Pulmonary artery endothelial cell (primary cell): ENCODE data around the gene PAGR1. TPM values are rescaled to one million over a fixed set of nuclear protein-coding genes. Genes with fewer than 3 reads are reported as not detected.
"Not testable (repeated sequence)": the region's sequence is repeated elsewhere in the genome, so short reads cannot be mapped to it uniquely, and the experiment has no call there.

ENCODE experiments used
- DNase-seq: peaks from one replicate; pipeline ENCODE4 v3.0.0-alpha.2; 2011; ENCODE audit warnings: low read depth, low spot score
- total RNA-seq: library from RNA; depleted of rRNA; stranded (reverse); fragments of >200 nt; gene quantifications from 2 replicates; pipeline ENCODE4 v1.2.3, GENCODE V29; 2014

Gene PAGR1
- 17.4 and 26.1 TPM in 2 replicates for total RNA-seq

- peak; percentile 99 for DNase-seq
These were observed at the start of gene PAGR1 for GRCh38 chr16:29815793-29816693. Gene PAGR1 (plus strand): TSS chr16:29816152. CDS start chr16:29816526, 374 bp downstream.

GRCh38 chr16:29766571-29766970 is 49.4 kb upstream of the PAGR1 start:
- no peak for DNase-seq

GRCh38 chr16:29767062-29767461 is 48.9 kb upstream of the PAGR1 start:
- DNase-seq = no peak

GRCh38 chr16:29769507-29769906 is 46.4 kb upstream of the PAGR1 start:
- no peak for DNase-seq

- no peak for DNase-seq
These were observed 45.6 kb upstream of the PAGR1 start for GRCh38 chr16:29770250-29770929.

GRCh38 chr16:29772330-29772729 is 43.6 kb upstream of the PAGR1 start:
- DNase-seq = not testable (repeated sequence)

- DNase-seq = no peak
These were observed 41.2 kb upstream of the PAGR1 start for GRCh38 chr16:29774730-29775129.

GRCh38 chr16:29775742-29776408 is 40.1 kb upstream of the PAGR1 start:
- no peak for DNase-seq

GRCh38 chr16:29777576-29778350 is 38.2 kb upstream of the PAGR1 start, which contains the start of gene ZG16:
Gene ZG16 (plus strand): TSS chr16:29778256. CDS start chr16:29779267, 1,011 bp downstream.
- DNase-seq = no peak

GRCh38 chr16:29779474-29779873 is 36.5 kb upstream of the PAGR1 start:
- no peak for DNase-seq

- DNase-seq = not testable (repeated sequence)
These were observed 32.6 kb upstream of the PAGR1 start for GRCh38 chr16:29783094-29783953.

GRCh38 chr16:29784157-29784556 is 31.8 kb upstream of the PAGR1 start:
- no peak for DNase-seq

- DNase-seq = no peak
These were observed 31.0 kb upstream of the PAGR1 start for GRCh38 chr16:29784901-29785500.

- DNase-seq = not testable (repeated sequence)
These were observed 28.8 kb upstream of the PAGR1 start for GRCh38 chr16:29787155-29787554.

GRCh38 chr16:29789775-29790182 is 26.2 kb upstream of the PAGR1 start:
- no peak for DNase-seq

- DNase-seq = peak; percentile 94
These were observed 25.6 kb upstream of the PAGR1 start, which contains the start of gene KIF22 for GRCh38 chr16:29790183-29790948. Gene KIF22 (plus strand): TSS chr16:29790751. CDS start chr16:29790760, 9 bp downstream.

- no peak for DNase-seq
These were observed 24.8 kb upstream of the PAGR1 start for GRCh38 chr16:29790949-29791844.
